GM19452 (cell line): ENCODE measurements around the gene MALRD1.

ENCODE experiments used
- ATAC-seq: cut with Tn5 transposase; IDR thresholded peaks from one replicate; pipeline ENCODE4 v1.9.1; 2021; ENCODE audit not compliant: unreplicated experiment

MALRD1 gene

DNA sequence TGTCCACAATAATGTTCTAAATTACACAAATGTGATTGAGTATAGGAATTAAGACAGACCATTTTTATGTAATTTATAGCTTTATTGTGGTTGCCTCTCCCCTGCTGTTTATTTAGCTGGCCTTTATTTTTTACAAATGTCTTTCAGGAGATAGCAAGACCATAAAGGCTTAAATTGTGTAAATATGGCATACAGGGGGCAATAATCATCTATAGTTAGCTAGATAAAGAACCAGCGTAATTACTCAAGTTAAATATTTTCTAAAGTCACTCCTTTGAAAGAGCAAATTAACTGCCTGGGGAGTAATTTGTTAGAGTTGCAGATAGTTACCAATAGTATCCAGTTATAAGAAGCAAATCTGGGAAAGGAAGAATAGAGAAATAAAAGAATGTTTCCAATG is at the start of gene MALRD1:
Gene MALRD1 (plus strand): TSS at position 313 of the 400 bp plus-strand sequence. CDS start 138 bp downstream, outside the sequence.
- no peak for ATAC-seq

DNA sequence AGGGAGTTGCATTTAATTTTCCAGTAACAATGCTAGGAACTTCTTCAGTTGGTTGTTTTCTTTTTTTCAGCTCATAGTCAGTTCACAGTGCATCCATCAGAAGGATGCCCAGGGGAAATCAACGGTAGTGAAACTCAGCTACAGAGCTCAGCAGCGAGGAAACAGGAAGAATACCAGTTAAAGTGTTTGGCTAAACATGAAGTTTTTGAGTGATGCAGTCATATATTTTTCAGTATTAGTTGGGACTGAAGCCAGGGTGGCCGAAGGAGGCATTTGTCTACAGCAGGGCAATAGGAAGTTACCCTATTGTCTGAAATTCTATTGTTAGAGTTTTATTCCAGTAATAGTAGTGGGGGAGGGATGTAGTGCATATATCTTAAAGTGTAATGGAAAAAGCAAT is 45.3 kb upstream of the MALRD1 start:
- no peak for ATAC-seq

DNA sequence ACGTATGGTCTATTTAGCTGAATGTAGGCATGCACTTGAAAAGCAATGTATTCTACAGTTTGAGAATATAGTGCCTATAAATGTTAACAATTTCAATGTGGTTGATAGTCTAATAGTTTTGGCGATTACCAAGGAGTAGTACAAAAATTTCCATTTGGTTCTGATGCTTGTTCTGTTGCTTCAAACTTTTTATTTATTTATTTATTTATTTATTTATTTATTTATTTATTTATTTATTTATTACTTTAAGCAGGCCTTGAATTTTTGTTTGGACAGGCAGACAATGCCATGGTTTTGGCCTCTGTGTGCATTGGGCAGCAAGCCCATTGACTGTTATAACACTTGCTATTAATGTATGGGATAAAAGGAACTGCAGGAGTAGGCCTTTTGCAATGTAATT is 36.5 kb upstream of the MALRD1 start:
- no peak for ATAC-seq

DNA sequence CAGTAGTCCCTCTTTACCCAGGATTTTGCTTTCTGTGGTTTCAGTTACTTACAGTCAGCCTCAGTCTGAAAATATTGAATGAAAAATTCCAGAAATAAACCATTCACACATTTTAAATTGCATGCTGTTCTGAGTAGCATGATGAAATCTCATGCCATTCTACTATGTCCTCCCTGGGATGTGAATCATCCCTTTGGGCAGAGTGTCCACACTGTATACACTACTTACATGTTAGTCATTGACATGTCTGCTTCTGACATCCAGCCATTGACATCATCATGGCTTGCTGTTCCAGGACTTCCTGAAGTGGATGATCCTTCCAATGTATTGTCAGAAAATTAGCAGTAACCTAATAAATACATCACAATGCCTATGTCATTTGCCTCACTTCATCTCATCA is 34.6 kb upstream of the MALRD1 start:
- ATAC-seq = no peak

DNA sequence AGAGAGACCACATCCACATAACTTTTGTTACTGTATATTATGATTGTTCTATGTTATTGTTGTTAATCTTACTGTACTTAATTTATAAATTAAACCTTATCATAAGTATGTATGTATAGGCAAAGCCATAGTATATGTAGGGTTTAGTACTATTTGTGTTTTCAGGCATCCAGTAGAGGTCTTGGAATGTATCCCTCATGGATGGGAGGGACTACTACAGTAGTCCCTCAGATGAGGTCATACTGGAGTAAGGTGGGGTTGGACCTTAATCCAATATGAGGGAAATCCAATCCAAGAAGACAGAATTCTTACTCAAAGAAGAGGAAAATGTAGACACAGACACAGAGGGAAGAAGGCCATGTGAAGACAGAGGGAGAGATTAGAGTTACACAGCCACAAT is 34.1 kb upstream of the MALRD1 start:
- ATAC-seq = no peak

DNA sequence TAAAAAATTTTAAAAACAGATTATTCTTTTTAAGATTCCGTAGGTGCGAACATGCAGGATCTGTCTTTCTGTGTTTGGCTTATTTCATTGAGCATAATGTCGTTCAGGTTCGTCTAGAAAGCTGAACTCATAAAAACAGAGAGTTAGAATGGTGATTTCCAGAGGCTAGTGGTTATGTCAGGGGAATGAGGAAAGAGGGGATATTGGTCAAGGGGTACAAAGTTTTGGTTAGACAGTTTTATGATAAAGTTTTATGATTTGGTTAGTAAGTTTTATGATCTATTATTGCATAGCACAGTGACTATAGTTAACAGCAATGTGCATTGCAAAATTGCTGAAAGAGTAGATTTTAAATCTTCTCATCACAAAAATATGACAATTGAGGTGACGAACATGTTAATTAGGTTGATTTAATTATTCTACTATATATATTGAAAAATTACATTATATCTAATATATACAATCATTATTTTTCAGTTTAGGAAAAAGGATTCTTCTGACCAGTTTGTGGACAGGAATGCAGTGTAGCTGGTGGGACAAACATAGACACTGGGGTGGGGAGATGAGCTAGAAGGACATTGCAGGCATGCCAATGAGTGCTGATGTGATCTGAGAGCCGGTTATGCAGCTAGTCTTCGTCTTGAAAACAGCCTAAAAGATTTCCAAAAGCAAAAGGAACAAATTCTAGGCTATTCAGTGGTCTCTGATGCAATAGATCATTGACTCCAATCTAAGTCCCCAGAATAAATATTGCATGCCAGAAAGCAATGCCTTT is 31.3 kb upstream of the MALRD1 start:
- ATAC-seq = no peak

DNA sequence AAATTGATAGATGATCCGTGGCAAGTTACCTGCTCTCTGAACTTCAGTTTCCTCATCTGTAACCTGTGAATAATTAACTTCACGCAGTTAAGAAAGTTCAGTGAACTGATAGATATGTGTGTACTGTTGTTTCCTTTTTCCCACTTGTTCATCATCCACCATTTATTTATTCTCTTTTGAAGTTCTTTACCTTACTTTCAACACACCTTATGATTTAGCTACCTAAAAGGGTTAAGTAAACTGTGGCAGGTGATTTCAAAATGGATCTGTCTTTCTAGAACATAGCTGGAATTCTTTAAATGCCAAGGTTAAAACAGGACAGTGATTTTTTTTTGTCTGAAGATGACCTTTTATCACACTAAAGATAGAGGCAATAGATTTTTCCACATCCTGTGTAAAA is 27.4 kb upstream of the MALRD1 start:
- no peak for ATAC-seq

DNA sequence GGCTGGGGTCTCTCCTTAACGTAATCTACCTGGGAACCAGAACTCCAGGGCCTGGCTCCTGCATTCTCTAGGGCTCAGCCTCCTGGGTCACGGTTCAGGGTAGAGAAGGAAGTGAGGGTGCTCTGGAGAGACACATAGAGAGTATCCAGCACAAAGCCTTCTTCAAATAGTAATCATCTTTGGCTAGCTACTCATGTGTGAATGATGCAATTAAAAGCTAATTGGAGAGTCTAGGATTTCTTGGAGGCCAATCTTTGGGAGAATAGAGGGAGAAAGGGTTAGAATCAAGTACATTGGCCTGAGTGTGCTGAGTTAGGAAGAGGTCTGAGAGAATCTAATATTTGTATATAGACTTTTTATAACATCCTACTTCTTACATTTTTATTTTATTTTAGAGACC is 24.0 kb upstream of the MALRD1 start:
- ATAC-seq = no peak

DNA sequence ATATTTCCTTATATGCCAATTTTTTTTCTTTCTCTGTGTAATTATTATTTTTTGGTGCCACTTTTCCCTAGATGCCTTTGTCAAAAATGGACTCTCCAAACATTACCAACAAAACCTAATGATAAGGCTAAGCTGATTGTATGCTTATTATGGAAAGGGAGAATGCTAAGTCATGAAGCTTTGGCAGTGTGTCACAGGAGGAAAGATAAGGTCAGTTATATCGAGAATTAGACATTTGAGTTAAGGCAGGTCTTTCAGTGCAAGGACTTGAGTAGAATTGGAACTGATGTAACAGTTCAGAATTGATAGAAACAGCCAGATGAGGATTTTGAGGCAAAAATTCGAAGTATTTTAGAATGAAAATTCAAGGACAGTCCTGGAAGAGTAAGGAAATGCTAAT is 16.8 kb upstream of the MALRD1 start:
- no peak for ATAC-seq

DNA sequence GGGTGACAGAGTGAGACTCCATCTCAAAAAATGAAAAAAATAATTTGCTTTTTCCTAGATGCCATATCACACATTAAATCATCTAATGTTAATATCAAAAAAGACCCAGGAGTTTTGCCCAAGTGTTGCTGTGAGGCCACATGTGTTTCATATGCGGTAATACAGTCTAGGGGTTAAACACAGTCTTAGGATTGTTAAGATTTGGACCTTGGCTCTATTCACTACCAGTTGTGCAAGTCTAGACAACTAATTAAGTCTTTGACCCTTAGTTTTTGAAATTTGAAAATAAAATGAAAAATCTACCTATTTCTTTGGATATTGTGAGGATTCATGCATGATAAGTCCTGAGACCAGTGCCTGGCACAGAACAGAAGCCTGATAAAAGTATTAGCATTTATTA is 14.9 kb upstream of the MALRD1 start:
- ATAC-seq = no peak

DNA sequence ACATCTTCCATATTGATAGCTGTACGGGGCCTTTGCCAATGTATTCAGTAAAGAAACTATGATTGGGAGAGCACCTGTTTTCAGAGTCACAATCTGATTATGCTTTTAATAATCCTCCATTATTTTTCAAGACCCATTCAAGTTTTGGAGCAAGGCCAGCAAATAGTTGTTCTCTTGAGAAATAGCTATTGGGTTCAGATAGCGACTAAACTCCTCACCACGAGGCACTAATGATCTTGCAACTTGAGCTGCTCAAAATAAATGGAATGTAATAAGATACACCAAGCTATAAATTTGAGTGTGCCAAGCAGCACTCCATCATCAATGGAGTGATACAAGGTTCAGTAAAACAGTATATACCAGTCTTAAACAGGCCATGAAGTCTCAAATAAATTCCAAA is 7.4 kb upstream of the MALRD1 start:
- ATAC-seq = no peak

DNA sequence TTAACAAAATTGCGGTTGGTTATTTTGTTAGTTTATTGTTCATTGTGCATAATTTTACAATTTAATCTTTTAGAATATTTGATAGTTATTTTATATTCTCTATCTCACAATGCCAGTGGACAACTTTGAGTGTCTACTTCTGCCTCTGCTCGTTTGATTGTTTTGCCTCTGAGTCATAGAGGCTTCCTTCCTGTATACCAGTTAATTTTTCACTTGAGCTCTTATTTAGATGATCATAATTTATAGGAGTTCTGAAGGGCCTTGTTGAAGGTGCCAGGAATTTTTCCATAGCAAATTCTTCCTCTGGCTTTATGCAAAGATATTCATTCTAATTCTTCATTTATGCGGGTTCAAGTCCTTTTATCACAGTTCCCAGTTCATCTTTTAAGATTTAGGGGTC is 5.2 kb upstream of the MALRD1 start:
- no peak for ATAC-seq

DNA sequence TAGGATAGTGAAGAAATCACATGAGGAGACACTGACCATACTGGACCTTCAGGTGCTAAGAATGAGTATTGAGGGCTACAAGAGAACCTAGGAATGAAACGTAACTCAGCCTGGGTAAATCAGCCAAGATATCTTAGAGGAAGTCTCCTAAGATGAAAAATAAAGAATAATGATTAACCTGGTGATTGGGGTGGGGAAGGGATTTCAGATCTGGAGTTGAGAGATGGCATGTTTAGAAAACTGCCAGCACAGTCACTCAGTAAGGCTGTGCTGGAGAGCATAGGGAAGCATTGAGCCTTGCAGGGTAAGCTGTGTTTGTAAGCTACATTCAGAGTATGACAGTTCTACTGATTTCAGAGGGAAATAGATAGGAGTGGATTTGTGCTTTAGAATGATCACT is 1.9 kb upstream of the MALRD1 start:
- ATAC-seq = no peak

DNA sequence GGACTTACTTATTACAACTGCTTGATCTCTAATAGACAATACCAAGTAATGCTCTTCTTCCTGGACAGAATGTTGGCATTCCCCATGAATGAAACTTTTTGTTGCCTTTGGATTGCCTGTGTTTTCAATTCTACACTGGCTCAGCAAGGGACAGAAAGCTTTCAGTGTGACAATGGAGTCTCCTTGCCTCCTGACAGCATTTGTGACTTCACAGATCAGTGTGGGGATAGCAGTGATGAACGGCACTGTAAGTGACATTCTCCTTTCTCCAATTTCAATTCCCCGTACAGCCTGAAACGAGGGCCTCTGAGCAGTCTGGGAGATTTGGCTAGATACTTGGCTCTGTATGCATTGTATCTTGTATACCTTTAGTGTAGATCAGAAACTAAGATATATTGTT is 290 bp downstream of the MALRD1 start:
- no peak for ATAC-seq

DNA sequence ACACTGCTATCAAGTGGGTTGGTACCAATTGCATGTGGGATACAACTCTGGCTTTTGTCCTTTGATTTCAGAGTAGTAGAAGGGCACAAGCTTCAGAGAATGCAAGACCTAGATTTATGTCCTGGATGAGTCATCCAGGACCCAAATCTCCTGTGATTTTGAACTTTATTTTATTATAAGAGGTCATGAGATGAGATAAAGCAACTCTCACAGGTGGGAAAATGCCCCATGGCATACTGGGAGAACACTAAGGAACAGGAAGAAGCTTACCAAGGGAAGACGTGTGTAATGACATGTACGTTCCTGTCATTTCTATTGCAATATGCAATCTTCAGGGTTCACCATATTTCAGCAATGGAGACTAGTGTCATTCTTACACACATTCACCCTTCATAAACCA is 966 bp downstream of the MALRD1 start:
- ATAC-seq = no peak

DNA sequence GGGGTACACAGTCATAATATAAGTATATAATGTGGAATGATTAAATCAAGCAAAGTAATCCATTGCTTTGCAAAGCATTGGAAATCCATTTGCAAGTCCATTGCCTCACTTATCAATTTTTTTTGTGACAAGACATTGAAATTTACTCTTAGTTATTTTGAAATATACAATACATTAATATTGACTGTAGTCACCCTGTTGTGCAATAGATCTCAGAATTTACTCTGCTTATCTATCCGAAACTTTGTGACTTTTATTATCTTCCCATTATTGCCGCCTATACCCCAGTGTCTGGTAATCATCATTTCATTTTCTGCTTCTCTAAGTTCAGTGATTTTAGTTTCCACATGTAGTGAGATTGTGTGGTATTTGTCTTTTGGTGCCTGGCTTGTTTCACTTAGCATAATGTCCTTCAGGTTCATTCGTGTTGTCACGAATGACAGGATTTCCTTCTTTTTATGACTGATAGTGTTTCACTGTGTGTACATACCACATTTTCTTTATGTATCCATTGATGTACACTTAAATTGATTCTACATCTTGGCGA is 5.8 kb downstream of the MALRD1 start:
- ATAC-seq = no peak

DNA sequence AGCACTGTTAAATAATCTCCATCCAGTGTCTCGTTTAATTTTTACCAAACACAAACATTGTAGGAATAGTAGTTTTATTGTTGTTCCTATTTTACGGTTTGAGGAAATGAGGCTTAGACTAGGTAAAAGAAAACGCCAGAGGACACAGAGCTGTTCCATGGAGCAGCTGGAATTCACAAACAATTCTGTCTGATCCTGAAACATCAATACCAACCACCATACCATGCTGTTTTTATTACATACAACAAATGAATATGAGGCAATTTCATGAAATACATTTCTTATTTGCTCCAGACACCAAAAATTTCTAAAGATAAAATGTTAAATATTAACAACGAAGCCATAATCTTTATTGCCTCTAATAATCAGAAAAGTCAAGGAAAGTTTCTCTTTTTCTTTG is 9.4 kb downstream of the MALRD1 start:
- ATAC-seq = no peak

DNA sequence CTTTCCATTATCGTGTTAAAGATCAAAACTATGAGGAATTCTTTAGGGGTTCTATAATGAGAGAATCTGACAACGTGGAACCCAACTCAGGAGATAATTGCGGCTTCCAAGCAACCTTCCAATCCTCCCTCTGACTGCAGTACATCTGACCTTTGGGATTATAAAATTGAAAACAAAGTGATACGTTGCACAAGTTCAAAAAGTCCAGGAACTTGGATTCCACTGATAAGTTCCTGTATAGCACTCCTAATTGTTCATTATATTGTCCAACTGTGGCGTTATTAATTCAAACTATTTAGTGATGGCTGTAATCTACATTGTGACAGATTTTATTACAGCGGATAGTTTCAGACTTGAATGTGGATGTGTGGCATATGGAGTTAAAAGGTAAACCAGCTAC is 15.4 kb downstream of the MALRD1 start:
- no peak for ATAC-seq

DNA sequence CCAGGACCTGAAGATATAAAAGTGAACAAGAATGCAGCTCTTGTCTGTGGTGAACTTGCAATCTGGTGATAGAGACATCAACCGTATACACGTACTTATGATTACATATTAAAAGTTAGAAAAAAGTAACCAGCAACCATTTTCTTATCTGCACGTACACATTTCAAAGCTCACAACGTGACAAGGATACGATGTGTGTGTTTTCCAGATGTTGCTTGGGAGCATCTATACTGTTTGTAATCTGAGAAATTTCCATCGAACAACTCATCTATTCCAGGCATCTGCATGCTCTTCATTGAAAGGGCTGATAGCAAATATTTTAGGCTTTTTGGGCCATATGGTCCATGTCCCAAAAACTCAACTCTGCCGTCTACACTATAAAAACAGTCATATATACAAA is 23.3 kb downstream of the MALRD1 start:
- ATAC-seq = no peak

DNA sequence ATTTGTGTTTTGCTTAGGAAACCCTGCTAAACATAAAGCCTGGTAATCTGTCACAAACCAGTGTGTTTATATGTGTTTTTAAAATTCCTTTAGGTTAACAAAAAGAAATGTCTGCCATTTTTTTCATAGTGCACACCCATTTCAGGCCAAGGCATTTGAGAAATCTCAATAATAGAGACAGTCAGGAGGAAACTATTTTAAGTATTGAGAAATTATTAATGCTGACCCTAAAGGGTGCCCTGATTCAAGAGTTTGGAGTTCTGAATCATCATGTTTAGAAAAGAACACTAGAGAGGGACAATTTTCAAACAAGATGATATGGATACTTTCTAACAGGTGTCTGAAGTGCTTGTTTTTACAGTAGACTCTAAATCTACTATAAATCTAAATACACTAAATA is 28.7 kb downstream of the MALRD1 start:
- no peak for ATAC-seq

DNA sequence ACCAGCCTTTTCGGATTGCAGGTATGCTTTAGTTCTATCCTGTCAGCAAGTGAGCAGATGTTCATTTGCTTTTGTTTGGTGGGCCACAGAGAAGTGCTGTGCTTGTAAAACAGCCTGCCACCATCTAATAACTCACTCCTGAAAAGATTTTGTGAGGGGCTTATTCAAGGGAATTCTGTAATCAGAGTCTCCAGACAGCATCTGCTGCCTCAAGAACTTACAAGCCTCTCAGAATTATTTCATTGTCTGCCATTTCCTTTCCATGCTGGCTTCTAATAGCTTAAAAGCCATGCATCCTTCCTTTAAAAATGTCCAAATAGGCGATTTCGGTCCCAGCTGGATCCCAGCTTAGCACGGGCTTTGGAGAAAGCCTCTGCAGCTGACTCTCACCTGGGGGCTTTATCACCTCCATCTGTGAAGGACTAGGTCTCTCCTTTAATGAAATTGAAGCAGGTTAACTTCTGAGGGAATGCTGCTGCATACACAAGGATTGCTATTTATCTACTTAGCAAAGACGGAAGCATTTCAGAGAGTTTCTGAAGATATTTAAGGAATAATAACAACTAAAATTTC is 48.0 kb downstream of the MALRD1 start:
- ATAC-seq = no peak

DNA sequence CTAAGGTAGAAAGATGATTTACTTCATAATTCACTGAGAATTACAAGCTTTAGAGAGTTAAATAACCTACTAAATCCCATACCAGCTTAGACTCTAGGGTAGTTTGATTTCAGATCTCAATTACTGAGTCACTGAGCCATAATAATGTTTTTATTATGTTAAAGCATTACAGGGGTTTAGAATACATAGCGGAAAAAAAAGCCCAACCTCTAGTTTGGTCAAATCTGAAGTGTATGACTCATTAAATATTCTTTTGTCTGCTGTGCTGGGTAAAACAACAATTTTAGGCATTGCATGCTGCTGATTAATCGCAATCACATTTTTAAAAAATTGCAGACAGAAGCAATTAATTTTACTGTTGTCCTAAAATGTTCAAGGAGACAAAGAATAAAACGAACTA is 48.5 kb downstream of the MALRD1 start:
- no peak for ATAC-seq

DNA sequence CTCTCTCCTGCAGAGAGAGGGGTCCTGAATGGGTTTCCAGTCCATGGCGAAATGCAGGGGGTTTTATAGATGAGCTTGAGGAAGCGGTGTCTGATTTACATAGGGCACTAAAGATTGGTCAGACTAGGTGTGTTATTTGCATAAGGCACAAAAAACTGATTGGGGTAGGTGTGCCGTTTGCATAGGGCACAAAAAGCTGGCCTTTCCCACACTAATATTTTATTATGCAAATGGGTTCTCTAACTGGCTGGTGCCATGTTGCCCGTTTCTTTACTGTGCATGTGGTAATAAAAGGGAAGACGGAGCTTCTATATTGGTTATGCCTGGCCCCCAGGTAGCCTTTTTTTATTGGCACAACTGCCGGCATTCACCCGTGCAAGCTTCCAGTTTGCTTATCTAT is 50.2 kb downstream of the MALRD1 start:
- ATAC-seq = no peak
